IPS-15b (cell line): ENCODE measurements around the gene ROR2.
"Not testable (repeated sequence)": the region's sequence is repeated elsewhere in the genome, so short reads cannot be mapped to it uniquely, and the experiment has no call there.

Experiments used
- H3K27me3 ChIP-seq: one replicate; pipeline ENCODE4 v1.6.1; 2013; ENCODE audit warnings: low read length; ENCODE audit not compliant: control insufficient read depth, insufficient read depth
- H3K36me3 ChIP-seq: one replicate; pipeline ENCODE4 v1.6.1; 2013; ENCODE audit warnings: low read length; ENCODE audit not compliant: control insufficient read depth, insufficient read depth
- H3K4me1 ChIP-seq: one replicate; pipeline ENCODE4 v1.6.1; 2013; ENCODE audit warnings: mild to moderate bottlenecking, low read length; ENCODE audit not compliant: control insufficient read depth, insufficient read depth
- H3K4me3 ChIP-seq: one replicate; pipeline ENCODE4 v1.5.1; 2013; ENCODE audit warnings: low read depth, low read length
- H3K9ac ChIP-seq: one replicate; pipeline ENCODE4 v1.6.1; 2013; ENCODE audit warnings: low read depth, mild to moderate bottlenecking, low read length
- H3K9me3 ChIP-seq: one replicate; pipeline ENCODE4 v1.6.1; 2013; ENCODE audit warnings: mild to moderate bottlenecking, low read length; ENCODE audit not compliant: control insufficient read depth, insufficient read depth

The ROR2 gene

GRCh38 chr9:91917436-91917835 is 32.6 kb downstream of the ROR2 start:
- Histone ChIP-seq H3K27me3 (peaks cover 6% of the 10 kb centered on the region), H3K4me3 (no peak overlapping the region), H3K36me3 (no peaks in the 10 kb centered on the region), H3K9ac (no peak overlapping the region), H3K9me3 (no peaks in the 10 kb centered on the region), H3K4me1 (peaks cover 8% of the 10 kb centered on the region)

GRCh38 chr9:91915524-91916263 is 34.3 kb downstream of the ROR2 start:
- Histone ChIP-seq H3K9me3 (no peaks in the 10 kb centered on the region), H3K4me1 (peaks cover 3% of the 10 kb centered on the region), H3K9ac (no peak overlapping the region), H3K27me3 (peaks cover 12% of the 10 kb centered on the region), H3K36me3 (no peaks in the 10 kb centered on the region), H3K4me3 (no peak overlapping the region)

GRCh38 chr9:91914937-91915336 is 35.1 kb downstream of the ROR2 start:
- no peaks in the 10 kb centered on the region for H3K9me3 ChIP-seq

GRCh38 chr9:91914404-91914803 is 35.6 kb downstream of the ROR2 start:
- Histone ChIP-seq H3K9ac (no peak overlapping the region), H3K27me3 (peaks cover 8% of the 10 kb centered on the region), H3K4me3 (no peak overlapping the region), H3K9me3 (no peaks in the 10 kb centered on the region), H3K36me3 (no peaks in the 10 kb centered on the region), H3K4me1 (no peaks in the 10 kb centered on the region)

More at GRCh38 chr9:91914937-91915336, 35.1 kb downstream of the ROR2 start:
- H3K4me3 ChIP-seq: no peak overlapping the region
- H3K36me3 ChIP-seq: no peaks in the 10 kb centered on the region
- H3K27me3 ChIP-seq: peaks cover 6% of the 10 kb centered on the region
- H3K9ac ChIP-seq: no peak overlapping the region
- H3K4me1 ChIP-seq: no peaks in the 10 kb centered on the region

DNA sequence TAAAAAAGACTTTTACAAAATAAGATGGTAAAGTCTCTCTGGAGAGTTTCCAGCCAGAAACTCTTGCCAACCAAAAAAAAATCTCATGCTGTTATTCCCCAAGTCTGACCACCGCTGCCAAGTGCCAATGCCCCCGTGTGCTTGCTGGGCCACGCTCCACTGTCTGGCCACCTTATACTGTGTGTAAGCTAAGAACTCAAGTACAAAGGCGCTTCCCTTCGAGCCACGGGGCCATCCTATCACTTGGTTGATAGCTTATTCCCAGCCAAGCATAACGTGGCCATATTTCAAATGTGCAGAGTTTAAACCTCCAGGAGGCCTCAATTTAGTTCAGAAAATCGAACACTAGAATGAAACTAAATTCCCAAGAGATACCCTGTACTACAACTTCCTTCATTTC is 36.0 kb downstream of the ROR2 start:
- no peaks in the 10 kb centered on the region for H3K4me1 ChIP-seq
- no peak overlapping the region for H3K4me3 ChIP-seq
- H3K9ac ChIP-seq: no peak overlapping the region
- H3K36me3 ChIP-seq: no peaks in the 10 kb centered on the region
- H3K9me3 ChIP-seq: no peaks in the 10 kb centered on the region
- H3K27me3 ChIP-seq: peaks cover 12% of the 10 kb centered on the region

DNA sequence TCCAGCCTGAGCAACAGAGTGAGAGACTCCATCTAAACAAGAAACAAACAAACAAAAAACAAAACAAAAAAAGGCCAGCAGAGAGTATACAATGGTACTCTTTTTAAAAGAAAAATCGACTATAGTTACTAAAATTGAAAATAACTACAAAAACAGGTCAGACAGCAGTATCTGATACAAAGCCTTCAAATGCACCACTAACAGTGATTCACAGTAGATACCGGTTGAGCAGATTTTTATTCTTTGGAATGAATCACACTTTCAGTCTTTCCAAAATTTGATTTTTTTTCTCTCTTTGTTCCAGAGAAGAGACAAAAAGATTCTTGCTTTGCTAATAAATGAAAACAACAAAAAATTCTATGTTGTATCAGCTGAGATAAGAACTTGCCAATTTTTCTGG is 36.9 kb downstream of the ROR2 start:
- no peaks in the 10 kb centered on the region for H3K9me3 ChIP-seq
- peaks cover 16% of the 10 kb centered on the region for H3K27me3 ChIP-seq
- H3K36me3 ChIP-seq: no peaks in the 10 kb centered on the region
- peaks cover under 1% of the 10 kb centered on the region for H3K4me1 ChIP-seq
- H3K4me3 ChIP-seq: no peak overlapping the region
- no peak overlapping the region for H3K9ac ChIP-seq

- Histone ChIP-seq H3K4me3 (no peak overlapping the region), H3K27me3 (peaks cover 29% of the 10 kb centered on the region), H3K4me1 (peaks cover 8% of the 10 kb centered on the region), H3K9ac (no peak overlapping the region), H3K9me3 (no peaks in the 10 kb centered on the region), H3K36me3 (no peaks in the 10 kb centered on the region)
Measured at GRCh38 chr9:91911657-91912056, 38.4 kb downstream of the ROR2 start.

DNA sequence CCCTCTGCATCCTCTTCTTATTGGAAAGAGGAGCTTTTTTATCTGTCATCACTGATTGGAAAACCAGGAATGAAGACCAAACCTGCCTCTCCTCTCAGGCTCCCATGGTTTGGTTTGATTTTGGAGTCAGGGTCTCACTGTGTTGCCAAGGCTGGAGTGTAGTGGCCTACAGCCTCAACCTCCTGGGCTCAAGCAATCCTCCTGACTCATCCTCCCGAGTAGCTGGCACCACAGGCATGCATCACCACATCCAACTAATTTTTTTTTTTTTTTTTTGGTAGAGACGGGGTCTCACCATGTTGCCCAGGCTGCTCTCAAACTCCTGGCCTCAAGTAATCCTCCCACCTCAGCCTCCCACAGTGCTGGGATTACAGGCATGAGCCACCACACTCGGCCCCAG is 40.8 kb downstream of the ROR2 start:
- H3K36me3 ChIP-seq, H3K9me3 ChIP-seq, H3K4me3 ChIP-seq, H3K4me1 ChIP-seq, H3K9ac ChIP-seq: not testable (repeated sequence)
- H3K27me3 ChIP-seq: peaks cover 35% of the 10 kb centered on the region

DNA sequence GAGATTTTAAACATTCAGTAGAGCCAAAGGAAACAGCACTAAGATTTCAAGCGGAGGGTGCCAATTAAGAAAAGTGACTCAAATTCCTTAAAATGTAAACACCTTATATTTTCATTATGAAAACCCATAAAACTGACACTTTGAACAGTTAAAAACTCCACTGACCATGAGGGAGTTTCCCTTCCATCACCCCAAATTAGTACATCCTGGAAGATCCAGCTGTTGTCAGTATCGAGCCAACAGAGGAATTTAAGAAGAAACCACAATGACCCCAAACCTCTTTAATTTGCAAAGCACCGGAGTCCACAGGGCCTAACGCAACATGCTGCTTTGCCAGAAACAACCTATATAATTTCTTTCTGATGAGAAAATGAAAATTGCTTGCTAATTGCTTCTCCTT is 41.3 kb downstream of the ROR2 start:
- H3K36me3 ChIP-seq: no peaks in the 10 kb centered on the region
- no peak overlapping the region for H3K9ac ChIP-seq
- H3K4me3 ChIP-seq: no peak overlapping the region
- peaks cover 10% of the 10 kb centered on the region for H3K4me1 ChIP-seq
- H3K27me3 ChIP-seq: peaks cover 35% of the 10 kb centered on the region
- H3K9me3 ChIP-seq: no peaks in the 10 kb centered on the region

DNA sequence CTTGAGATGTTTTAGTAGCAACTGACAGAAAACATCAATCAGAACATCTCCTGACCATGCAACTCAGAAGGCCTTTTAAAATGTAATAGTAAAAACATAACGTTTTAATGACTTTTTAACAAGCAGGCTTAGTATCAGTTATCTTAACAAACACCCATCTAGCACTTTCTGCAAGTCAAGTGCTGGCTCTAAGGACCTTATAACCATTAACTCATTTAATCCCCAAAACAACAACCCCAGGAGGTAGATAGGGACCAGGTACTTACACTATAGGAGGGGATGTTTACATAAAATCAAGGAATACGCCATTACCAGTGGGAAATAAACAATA is 41.8 kb downstream of the ROR2 start:
- peaks cover 35% of the 10 kb centered on the region for H3K27me3 ChIP-seq
- H3K4me1 ChIP-seq: peaks cover 10% of the 10 kb centered on the region
- H3K9ac ChIP-seq: no peak overlapping the region
- H3K36me3 ChIP-seq: no peaks in the 10 kb centered on the region
- no peak overlapping the region for H3K4me3 ChIP-seq
- no peaks in the 10 kb centered on the region for H3K9me3 ChIP-seq

GRCh38 chr9:91907484-91908292 is 42.3 kb downstream of the ROR2 start:
- H3K36me3 ChIP-seq: no peaks in the 10 kb centered on the region
- peaks cover 10% of the 10 kb centered on the region for H3K4me1 ChIP-seq
- H3K9me3 ChIP-seq: no peaks in the 10 kb centered on the region
- H3K27me3 ChIP-seq: peaks cover 35% of the 10 kb centered on the region
- H3K9ac ChIP-seq: no peak overlapping the region
- no peak overlapping the region for H3K4me3 ChIP-seq

DNA sequence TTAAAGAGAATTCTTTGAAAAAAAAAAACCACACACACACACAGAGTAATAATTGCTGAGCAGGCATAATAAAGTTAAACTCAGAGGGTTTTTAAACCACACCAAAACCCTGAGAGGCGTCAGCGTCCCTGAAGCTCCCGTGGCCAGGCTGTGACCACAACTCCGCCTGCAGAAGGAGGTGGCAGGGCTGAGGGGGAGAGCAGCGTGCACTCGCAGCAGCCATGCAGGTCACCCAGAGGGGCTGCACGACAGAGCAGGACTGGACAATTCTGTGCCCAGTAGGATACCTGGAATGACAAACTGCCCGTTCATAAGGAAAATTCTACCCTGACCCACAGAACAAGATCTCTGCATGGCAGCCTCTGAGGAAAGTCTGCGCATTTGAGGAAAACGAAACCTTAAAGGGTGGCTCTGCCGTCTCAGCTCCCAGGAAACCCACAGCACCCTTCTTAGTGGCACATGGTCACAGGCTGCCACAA is 44.0 kb downstream of the ROR2 start:
- no peak overlapping the region for H3K9ac ChIP-seq
- no peaks in the 10 kb centered on the region for H3K9me3 ChIP-seq
- peaks cover 34% of the 10 kb centered on the region for H3K27me3 ChIP-seq
- H3K36me3 ChIP-seq: no peaks in the 10 kb centered on the region
- H3K4me1 ChIP-seq: peaks cover 15% of the 10 kb centered on the region
- H3K4me3 ChIP-seq: no peak overlapping the region
